Measurements from ENCODE around the gene TMEM109.

TMEM109 gene

GRCh38 chr11:60921777-60922335 lies 7.9 kb downstream of the TMEM109 start:
- Histone ChIP-seq H3K27ac (no peak overlapping the region), H3K36me3 (ENCODE audit: control insufficient read depth, insufficient read depth, low read length) (no peaks in the 10 kb centered on the region), H3K79me2 (no peaks in the 10 kb centered on the region), H3K4me1 (no peaks in the 10 kb centered on the region), H3K9ac (no peak overlapping the region), H2AFZ (no peak overlapping the region), H3K4me2 (ENCODE audit: low read length) (no peak overlapping the region), H3K4me3 (ENCODE audit: low read depth, low read length) (no peak overlapping the region), H3K9me3 (ENCODE audit: control insufficient read depth, low read length) (no peaks in the 10 kb centered on the region), H3K27me3 (ENCODE audit: control insufficient read depth, insufficient read depth, low read length) (no peaks in the 10 kb centered on the region)
- TF ChIP-seq, protein P1, sequence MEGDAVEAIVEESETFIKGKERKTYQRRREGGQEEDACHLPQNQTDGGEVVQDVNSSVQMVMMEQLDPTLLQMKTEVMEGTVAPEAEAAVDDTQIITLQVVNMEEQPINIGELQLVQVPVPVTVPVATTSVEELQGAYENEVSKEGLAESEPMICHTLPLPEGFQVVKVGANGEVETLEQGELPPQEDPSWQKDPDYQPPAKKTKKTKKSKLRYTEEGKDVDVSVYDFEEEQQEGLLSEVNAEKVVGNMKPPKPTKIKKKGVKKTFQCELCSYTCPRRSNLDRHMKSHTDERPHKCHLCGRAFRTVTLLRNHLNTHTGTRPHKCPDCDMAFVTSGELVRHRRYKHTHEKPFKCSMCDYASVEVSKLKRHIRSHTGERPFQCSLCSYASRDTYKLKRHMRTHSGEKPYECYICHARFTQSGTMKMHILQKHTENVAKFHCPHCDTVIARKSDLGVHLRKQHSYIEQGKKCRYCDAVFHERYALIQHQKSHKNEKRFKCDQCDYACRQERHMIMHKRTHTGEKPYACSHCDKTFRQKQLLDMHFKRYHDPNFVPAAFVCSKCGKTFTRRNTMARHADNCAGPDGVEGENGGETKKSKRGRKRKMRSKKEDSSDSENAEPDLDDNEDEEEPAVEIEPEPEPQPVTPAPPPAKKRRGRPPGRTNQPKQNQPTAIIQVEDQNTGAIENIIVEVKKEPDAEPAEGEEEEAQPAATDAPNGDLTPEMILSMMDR (IDR thresholded peaks at IDR 0.05) = no peak

DNA sequence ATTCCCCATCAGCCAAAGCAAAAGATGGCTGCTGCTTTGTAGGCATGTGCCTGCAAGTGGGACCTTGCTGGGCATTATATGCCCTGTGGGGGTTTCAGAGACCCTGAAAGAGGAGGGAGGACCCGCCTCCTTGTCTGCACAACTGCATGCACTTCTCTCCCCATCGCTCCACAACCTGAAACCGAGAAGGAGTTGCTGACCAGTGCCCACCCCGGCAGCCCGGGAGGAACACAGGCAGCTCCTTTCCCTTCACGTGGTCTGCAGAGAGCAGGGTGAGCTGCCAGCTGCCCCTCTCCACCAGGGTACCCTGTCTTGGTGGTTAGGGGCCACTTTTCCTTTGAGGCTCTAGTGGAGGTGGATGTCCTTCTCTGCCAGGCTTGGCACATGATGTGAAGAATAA lies 8.9 kb downstream of the TMEM109 start:
- H3K4me1 ChIP-seq = no peaks in the 10 kb centered on the region
- H3K79me2 ChIP-seq = no peaks in the 10 kb centered on the region
- H3K9ac ChIP-seq = no peak overlapping the region
- no peak overlapping the region for H3K4me3 ChIP-seq (ENCODE audit: low read depth, low read length)
- no peaks in the 10 kb centered on the region for H3K9me3 ChIP-seq (ENCODE audit: control insufficient read depth, low read length)
- TF ChIP-seq, protein P1 (IDR thresholded peaks at IDR 0.05) = no peak
- no peak overlapping the region for H3K27ac ChIP-seq
- H2AFZ ChIP-seq = no peak overlapping the region
- no peaks in the 10 kb centered on the region for H3K27me3 ChIP-seq (ENCODE audit: control insufficient read depth, insufficient read depth, low read length)
- no peaks in the 10 kb centered on the region for H3K36me3 ChIP-seq (ENCODE audit: control insufficient read depth, insufficient read depth, low read length)
- H3K4me2 ChIP-seq (ENCODE audit: low read length) = no peak overlapping the region

- TF ChIP-seq, protein P1 (IDR thresholded peaks at IDR 0.05) = no peak
- no peak overlapping the region for H3K4me3 ChIP-seq (ENCODE audit: low read depth, low read length)
- no peaks in the 10 kb centered on the region for H3K79me2 ChIP-seq
- no peak overlapping the region for H2AFZ ChIP-seq
- H3K4me1 ChIP-seq = no peaks in the 10 kb centered on the region
- no peaks in the 10 kb centered on the region for H3K27me3 ChIP-seq (ENCODE audit: control insufficient read depth, insufficient read depth, low read length)
- no peaks in the 10 kb centered on the region for H3K9me3 ChIP-seq (ENCODE audit: control insufficient read depth, low read length)
- H3K9ac ChIP-seq = no peak overlapping the region
- H3K4me2 ChIP-seq (ENCODE audit: low read length) = no peak overlapping the region
- no peaks in the 10 kb centered on the region for H3K36me3 ChIP-seq (ENCODE audit: control insufficient read depth, insufficient read depth, low read length)
- H3K27ac ChIP-seq = no peak overlapping the region
These were observed 9.4 kb downstream of the TMEM109 start for GRCh38 chr11:60923326-60923725.

GRCh38 chr11:60923800-60924109 lies 9.8 kb downstream of the TMEM109 start:
- no peaks in the 10 kb centered on the region for H3K9me3 ChIP-seq (ENCODE audit: control insufficient read depth, low read length)
- no peak overlapping the region for H2AFZ ChIP-seq
- no peak overlapping the region for H3K4me3 ChIP-seq (ENCODE audit: low read depth, low read length)
- H3K27me3 ChIP-seq (ENCODE audit: control insufficient read depth, insufficient read depth, low read length) = no peaks in the 10 kb centered on the region
- no peak overlapping the region for H3K9ac ChIP-seq
- no peaks in the 10 kb centered on the region for H3K79me2 ChIP-seq
- H3K27ac ChIP-seq = no peak overlapping the region
- H3K36me3 ChIP-seq (ENCODE audit: control insufficient read depth, insufficient read depth, low read length) = no peaks in the 10 kb centered on the region
- TF ChIP-seq, protein P1 (IDR thresholded peaks at IDR 0.05) = no peak
- peak overlapping the region; percentile 67 for H3K4me2 ChIP-seq (ENCODE audit: low read length)
- no peaks in the 10 kb centered on the region for H3K4me1 ChIP-seq

DNA sequence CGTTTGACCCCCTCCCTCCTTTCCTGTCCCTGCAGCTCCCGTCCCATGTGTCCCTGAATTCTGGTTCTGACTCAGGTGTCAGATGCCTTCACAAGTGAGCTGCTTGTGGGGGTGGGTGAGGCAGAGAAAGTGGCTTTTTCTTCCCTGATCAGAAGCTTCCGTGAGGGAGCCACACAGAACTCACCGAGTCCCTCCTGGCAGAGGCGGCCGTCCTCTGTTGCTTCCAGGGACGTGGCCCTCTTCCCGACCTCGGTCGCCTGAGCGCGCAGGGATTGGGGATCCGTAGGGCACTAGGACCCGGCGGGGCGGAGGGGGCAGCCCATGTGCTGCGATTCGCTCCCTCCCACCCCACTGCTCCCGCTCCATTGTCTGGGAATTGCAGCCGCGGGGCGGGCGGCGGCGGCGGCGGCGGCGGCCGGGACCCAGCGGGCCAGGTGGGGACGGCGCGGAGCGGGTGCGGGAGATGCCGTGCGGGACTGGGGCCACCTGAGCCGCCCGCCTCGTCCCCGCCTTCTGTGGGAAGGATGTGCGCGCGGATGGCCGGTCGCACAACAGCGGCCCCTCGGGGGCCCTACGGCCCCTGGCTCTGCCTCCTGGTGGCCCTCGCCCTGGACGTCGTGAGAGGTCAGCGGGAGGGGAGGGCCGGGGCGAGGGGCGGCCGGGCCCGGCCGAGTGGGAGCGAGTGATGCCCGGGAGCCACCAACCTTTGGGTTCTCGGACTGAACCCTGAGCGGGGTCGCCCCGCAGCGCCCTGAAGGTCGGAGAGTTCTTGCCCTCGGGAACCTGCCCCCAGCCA lies 10.3 kb downstream of the TMEM109 start, which contains the start of gene TMEM132A:
TSS of gene TMEM132A (plus strand) at position 351 of the 796 bp plus-strand sequence. CDS start at position 525, 174 bp downstream.
- TF ChIP-seq, protein P1 (IDR thresholded peaks at IDR 0.05) = no peak
- peak within 1 kb of the TSS; percentile 55 for H3K4me3 ChIP-seq (ENCODE audit: low read depth, low read length)
- no peak within 1 kb of the TSS for H3K9ac ChIP-seq
- H3K4me1 ChIP-seq = no peaks in the 10 kb centered on the region
- no peaks in the 10 kb centered on the region for H3K79me2 ChIP-seq
- peak within 1 kb of the TSS; percentile 67 for H3K4me2 ChIP-seq (ENCODE audit: low read length)
- no peaks in the 10 kb centered on the region for H3K36me3 ChIP-seq (ENCODE audit: control insufficient read depth, insufficient read depth, low read length)
- no peak within 1 kb of the TSS for H3K27ac ChIP-seq
- peak within 1 kb of the TSS; percentile 66 for H2AFZ ChIP-seq
- no peaks in the 10 kb centered on the region for H3K9me3 ChIP-seq (ENCODE audit: control insufficient read depth, low read length)
- no peaks in the 10 kb centered on the region for H3K27me3 ChIP-seq (ENCODE audit: control insufficient read depth, insufficient read depth, low read length)

All from parathyroid adenoma (tissue), 2 donors.